GM12891 (cell line): ENCODE data around the gene PROK1.

Experiments
- POLR2A ChIP-seq: IDR thresholded peaks from 2 replicates; pipeline ENCODE4 v1.6.1; 2011; ENCODE audit warnings: low read depth, low read length, control low read depth
- POLR2AphosphoS5 ChIP-seq: IDR thresholded peaks from 2 replicates; pipeline ENCODE4 v1.6.1; 2011; ENCODE audit warnings: low read depth, low read length, control low read depth
- POU2F2 ChIP-seq: IDR thresholded peaks from 2 replicates; pipeline ENCODE4 v1.6.1; 2011; ENCODE audit warnings: low read depth, mild to moderate bottlenecking, control low read depth, low read length, moderate library complexity

DNA sequence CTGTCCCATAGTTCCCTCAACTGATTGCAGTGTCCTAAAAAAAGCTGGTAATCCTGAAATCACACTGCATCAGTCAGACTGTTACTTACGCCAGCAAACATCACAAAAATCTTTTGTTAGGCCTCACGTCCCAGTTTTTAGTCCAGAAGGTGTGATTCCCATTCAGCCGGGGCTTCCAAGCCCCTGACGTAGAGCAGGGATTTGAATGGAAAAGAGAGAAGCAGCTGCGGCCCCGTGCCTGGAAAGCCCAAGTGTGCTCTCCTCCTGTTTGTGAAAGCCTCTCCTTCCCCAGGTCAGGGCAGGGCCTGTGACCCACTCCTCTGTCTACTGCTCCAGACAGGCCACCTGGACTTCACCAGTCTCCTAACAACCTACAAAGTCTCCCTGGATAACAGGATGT is 47.3 kb downstream of the PROK1 start:
- TF ChIP-seq POU2F2, result no peak
- TF ChIP-seq POLR2AphosphoS5, result no peak
- TF ChIP-seq POLR2A, result no peak
